ENCODE data around the gene NUDT3.
"Not testable (repeated sequence)": the region's sequence is repeated elsewhere in the genome, so short reads cannot be mapped to it uniquely, and the experiment has no call there.

GRCh38 chr6:34377571-34377970 lies 14.9 kb downstream of the NUDT3 start:
- TF ChIP-seq EZH2 (IDR thresholded peaks at IDR 0.05; ENCODE audit: borderline replicate concordance, low read length); CTCF (IDR thresholded peaks at IDR 0.05; ENCODE audit: low read length): not testable (repeated sequence)

Data from OCI-LY1 (cell line).